RPMI8226 (cell line): ENCODE results near the gene PLCXD1.
A peak's percentile ranks its signal among the peaks of the same experiment; 100 is the strongest.
"Not testable (repeated sequence)": the region's sequence is repeated elsewhere in the genome, so short reads cannot be mapped to it uniquely, and the experiment has no call there.

Experiments used
- DNase-seq: peaks from one replicate; pipeline ENCODE4 v3.0.0-alpha.2; 2015

Gene PLCXD1

DNA sequence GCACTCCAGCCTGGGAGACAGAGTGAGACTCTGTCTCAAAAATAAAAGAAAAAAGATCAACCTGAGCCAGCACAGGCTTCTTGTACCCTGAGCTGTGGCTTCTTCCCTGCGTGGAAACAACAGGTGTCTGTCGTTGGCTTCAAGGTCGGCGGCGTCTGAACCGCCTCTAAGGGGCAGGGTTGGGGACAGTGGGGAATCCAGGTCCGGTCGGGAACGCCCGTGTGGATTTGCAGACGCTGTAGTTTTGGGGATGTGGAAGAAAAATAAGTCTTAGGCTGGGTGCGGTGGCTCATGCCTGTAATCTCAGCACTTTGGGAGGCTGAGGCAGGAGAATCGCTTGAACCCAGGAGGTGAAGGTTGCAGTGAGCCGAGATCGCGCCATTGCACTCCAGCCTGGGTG is 17.2 kb upstream of the PLCXD1 start:
- DNase-seq: peak; percentile 1

DNA sequence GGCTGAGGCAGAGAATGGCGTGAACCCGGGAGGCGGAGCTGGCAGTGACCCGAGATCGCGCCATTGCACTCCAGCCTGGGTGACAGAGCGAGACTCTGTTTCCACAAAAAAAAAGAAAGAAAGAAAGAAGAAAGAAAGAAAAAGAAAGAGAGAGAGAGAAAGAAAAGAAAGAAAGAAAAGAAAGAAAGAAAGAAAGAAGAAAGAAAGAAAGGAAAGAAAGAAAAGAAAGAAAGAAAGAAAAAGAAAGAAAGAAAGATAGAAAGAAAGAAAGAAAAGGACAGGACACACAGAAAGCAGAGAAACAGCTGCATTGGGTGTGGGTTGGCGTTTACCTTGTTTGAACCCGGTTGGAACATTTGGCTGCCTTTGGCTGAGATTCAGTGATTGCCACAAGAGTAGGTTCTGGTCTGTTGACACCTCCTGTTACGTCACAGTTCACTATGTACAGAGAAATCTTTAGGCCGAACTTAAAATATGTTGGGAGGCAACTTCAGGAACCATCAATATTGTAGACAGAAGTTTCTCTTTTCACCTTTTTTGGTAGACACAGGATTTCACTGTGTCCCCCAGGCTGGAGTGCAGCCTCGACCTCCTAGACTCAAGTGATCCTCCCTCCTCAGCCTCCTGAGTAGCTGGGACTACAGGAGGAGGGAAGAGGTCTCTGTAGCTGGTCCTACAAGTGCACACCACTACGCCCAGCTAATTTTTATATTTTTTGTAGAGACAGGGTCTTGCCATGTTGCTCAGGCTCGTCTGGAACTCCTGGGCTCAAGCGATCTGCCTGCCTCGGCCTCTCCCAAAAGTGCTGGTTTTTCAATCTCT is 16.3 kb upstream of the PLCXD1 start:
- DNase-seq: peak; percentile 18

DNA sequence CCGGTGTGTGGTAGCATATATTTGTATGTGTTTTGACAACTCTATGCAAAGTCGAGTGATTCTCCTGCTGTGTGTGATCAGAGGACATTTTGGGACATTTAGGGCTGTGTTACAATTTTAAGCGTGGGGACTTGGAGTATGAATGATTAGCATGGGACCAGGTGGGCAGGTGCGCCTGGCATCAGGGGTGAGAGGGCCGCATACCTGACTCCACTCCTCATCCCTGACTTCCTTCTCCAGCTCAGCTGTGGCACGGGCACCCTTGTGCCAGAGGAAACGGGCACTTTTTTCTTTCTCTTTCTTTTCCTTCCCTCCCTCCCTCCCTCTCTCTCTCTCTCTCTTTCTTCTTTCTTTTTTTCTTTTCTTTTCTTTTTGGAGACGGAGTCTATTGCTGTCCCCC is 15.7 kb upstream of the PLCXD1 start:
- peak; percentile 1 for DNase-seq

DNA sequence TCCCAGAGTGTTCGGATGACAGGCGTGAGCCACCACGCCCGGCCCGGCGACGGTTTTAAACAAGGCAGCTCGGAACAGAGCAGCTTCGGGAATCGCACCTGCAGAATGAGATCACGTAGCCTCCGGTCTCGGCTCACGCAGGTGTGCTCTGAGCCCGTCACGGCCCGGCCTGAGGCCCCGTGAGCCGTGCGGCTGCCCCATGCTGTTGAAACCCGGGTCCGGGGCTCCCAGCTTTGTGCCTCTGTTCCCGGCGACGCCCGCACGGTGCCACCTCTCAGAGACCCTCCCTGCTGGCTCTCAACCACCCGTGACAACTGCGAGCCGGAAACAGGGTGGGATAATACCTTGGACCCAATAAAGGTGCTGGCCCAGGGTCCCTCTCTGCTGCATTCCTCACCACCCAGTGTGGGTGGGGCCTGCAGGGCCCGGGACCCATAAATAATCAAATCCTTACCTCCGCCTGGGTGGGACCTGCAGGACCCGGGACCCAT is 13.4 kb upstream of the PLCXD1 start:
- peak; percentile 1 for DNase-seq

DNA sequence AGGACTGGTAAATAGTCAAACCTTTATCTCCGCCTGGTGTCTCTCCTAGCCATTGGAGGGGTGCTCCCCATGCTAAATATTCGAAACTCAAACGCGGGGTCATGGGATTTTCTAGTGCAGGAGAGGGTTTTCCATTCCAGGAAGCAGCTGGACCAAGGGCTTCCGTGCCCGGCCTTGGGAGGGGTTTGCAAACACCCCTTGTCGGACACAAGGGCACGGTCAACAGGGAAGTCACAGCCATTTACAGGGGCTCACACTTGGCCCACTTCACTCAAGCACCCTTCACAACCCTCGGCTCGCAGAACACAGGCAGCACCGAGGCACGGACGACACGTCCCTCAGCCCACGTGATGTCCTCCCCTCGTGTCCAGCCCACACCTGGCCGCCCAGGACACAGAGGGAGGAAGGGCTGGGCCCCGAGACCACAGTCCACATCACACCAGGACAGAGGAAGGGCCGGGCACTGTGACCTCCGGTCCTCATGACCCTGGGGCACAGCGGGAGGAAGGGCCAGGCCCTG is 10.3 kb upstream of the PLCXD1 start:
- no peak for DNase-seq

DNA sequence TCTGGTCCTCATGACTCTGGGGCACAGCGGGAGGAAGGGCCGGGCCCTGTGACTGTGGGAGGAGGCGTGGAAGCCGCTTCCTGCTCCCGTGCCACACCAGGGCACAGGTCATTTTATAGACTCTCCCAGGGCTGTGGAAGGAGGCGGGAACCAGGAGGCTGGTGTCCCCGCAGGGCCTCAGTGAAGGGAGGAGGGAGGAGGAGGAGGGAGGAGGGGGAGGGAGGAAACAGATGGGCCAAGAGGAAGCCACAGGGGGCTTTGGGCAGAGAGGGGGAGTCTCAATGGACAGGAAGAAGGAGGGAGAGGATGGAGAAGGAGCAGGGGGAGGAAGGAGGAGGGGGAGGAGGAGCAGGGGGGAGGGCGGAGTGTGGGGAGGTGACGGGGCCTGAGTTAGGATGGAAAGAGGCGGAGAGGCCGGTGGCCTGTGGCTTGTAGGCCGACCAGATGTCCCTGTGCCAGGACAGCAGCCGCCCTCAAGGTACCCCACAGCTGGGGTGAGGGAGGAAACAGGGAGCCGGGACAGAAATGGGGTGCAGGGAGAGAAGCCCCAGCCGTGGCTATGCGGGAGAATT is 6.2 kb upstream of the PLCXD1 start:
- no peak for DNase-seq

DNA sequence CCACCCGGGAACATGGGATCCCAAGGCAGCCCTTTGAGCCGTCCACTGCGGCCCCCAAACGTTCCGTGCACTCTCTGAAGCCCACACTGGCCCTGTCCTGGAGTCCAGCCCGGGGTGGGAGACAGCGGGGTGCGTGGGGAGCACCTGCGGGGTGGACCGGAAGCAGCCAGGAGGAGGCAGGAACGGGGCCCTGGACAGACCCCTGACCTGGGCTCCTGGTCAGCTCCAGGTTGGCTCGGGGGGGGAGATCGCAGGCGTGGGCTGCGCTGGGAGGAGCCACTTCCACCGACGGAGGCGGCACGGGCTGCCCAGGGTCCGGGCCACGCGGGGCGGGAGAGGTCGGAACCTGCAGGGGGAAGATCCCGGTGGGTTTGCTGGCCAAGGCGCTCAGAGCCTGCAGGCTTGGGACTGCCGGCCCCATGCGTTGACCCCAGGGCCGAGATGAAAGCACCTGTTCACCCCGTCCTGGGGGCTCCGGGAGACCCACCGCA is 5.7 kb upstream of the PLCXD1 start:
- no peak for DNase-seq

DNA sequence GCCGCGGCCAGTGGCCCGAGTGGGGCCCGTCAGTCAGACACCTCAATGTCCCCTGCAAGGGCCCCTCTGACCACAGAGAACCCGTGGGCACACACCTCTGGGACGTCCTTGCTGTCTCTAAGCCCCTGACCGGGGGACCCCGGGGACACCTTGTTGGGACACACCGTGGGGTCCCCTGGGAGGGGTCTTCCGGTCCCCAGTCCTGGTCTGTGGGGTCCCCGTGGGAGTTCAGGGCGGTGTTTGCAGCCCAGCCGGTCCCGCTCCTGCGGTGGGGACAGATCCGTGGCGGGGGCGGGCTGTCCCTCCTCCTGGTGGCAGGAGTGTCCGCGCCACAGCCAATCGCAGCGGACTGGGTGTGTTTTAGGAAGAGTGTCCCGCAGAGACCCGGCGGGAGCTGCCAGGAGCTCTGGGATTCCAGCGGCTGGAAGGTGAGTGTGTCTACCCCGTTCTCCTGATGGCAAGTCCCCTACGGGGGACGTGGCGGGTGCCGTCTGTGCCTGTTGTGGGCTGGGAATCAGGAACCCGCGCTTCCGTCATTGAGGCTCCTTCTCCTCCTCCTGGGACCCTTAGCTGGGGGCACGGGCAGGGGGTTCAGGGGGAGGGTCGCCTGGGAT is 5.1 kb upstream of the PLCXD1 start:
- DNase-seq: peak; percentile 63

DNA sequence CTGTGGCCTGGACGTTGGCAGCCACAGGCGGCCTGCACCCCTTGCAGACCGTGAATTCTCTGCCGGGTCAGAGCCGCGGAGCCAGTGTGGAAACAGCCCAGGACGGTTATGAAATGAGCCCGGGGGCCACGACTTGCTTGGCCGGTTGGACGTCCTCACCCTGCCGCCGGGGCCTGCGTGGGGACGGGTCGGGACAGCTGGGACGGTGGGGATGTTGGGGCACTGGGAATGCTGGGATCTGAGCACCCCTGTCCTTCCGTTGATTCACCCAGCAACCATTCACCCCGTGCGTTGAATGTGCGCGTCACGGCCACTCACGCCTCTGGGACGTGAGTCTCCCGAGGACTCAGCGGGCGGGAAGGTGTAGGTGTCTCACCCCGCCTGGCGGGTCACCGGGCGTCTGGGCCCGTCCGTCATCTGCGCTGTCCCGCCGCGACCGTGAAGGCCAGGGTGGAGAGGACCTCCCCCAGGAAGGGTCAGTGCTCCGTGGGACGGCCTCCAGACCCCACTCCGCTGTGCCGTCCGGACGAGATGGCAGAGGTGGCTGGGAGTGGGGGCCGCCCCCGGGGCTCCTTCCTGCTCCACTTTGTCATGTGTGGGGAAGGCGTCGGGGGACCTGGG is 4.5 kb upstream of the PLCXD1 start:
- peak; percentile 27 for DNase-seq

DNA sequence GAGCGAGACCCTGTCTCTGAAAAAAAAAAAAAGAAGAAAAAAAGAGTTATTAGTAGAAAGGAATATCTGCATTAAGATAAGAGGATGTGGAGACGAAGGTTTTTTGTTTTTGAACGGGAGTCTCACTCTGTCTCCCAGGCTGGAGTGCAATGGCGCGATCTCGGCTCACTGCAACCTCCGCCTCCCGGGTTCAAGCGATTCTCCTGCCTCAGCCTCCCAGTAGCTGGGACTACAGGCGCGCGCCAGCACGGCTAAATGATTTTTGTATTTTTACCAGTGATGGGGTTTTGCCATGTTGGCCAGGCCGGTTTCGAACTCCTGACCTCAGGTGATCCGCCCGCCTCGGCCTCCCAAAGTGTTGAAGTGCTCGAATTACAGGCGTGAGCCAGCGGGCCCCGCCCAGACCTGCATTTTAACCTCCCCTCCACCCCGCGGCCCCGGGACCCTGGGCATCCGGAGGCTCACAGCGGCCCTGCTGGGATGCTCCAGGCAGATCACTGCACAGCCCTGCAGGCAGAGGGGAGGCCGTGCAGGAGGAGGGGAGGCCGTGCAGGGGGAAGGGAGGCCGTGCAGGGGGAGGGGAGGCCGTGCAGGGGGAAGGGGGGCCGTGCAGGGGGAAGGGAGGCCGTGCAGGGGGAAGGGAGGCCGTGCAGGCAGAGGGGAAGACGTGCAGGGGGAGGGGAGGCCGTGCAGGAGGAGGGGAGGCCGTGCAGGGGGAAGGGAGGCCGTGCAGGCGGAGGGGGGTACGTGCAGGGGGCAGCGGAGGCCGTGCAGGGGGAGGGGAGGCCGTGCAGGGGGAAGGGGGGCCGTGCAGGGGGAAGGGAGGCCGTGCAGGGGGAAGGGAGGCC is 1.2 kb upstream of the PLCXD1 start:
- not testable (repeated sequence) for DNase-seq

DNA sequence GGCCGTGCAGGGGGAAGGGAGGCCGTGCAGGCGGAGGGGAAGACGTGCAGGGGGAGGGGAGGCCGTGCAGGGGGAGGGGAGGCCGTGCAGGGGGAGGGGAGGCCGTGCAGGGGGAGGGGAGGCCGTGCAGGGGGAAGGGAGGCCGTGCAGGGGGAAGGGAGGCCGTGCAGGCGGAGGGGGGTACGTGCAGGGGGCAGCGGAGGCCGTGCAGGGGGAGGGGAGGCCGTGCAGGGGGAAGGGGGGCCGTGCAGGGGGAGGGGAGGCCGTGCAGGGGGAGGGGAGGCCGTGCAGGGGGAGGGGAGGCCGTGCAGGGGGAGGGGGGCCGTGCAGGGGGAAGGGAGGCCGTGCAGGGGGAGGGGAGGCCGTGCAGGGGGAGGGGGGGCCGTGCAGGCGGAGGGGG is 459 bp upstream of the PLCXD1 start:
- not testable (repeated sequence) for DNase-seq

DNA sequence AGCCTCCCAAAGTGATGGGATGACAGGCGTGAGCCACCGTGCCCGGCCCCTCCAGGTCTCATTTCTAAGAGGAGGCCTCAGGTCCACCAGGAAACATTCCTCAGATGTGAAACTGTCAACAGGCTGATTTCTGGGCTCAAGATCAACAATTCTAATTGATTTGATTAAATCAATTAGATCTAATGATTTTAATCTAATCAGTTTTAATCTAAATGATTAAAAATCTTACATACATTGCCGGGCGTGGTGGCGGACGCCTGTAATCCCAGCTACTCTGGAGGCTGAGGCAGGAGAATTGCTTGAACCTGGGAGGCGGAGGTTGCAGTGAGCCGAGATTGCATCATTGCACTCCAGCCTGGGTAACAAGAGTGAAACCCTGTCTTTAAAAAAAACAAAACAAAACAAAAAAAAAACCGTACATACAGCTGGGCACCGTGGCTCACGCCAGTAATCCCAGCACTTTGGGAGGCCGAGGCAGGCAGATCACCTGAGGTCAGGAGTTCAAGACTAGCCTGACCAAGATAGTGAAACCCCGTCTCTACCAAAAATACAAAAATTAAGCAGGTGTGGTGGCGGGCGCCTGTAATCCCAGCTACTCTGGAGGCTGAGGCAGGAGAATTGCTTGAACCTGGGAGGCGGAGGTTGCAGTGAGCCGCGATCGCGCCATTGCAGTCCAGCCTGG is 960 bp downstream of the PLCXD1 start:
- not testable (repeated sequence) for DNase-seq

DNA sequence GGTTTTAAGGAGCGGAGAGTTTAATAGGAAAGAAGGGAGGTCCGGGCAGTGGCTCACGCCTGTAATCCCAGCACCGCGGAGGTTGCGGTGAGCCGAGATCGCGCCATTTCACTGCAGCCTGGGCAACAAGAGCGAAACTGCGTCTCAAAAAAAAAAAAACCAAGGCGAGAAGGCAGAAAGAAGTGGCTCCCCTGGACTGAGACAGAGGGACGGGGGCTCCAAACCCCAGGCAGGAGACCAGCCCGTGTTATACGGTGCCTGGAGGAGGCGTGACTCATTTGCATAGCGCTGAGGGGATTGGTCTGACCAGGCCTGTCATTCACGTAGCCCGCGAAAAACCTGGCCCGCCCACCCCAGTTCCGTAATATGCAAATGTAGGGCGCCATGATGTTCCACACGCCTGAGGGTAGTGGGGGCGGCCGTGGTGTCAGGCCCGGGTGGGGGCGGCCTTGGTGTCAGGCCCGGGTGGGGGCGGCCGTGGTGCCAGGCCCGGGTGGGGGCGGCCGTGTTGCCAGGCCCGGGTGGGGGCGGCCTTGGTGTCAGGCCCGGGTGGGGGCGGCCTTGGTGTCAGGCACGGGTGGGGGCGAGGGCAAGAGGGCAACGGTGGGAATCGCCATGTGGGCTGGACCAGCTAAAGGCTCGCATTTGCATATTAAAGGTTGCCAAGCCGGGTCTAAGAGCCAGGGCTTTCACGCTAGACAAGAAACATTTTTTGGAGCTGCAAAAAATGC is 2.1 kb downstream of the PLCXD1 start:
- peak; percentile 97 for DNase-seq

DNA sequence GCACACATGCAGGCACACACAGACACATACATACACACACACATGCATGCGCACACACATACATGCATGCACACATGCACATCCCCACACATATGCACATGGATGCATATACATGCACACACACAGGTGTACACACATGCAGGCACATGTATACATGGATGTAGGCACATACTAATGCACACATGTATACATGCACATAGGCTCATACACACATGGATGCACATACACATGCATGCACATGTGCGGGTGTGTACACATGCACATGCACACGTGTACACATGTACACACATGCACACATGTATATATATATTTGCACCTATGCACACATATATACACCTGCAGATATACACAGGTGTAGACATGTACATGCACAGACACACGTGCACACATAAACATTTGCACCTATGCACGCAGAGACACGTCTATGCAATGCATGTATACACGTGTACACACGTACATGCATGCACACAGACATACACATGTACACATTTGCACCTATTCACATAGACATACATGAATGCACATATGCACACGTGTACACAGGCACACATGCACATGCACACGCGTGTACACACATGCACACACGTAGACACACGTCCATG is 4.0 kb downstream of the PLCXD1 start:
- no peak for DNase-seq

DNA sequence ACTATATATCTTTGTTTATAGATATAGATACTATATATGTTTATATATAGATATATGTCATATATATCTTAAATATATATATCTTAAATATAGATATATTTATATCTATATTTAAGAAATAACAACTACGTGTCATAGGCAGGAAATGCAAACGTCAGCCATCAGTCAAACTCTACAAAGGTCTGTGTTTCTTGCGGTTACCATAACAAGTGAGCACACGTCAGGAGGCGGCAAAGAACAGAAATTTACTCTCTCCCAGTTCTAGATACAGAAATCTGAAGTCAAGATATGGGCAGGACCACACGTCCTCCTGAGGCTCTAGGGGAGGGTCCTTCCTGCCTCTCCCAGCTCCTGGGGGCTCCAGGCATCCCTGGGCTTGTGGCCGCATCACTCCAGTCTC is 6.5 kb downstream of the PLCXD1 start:
- no peak for DNase-seq

DNA sequence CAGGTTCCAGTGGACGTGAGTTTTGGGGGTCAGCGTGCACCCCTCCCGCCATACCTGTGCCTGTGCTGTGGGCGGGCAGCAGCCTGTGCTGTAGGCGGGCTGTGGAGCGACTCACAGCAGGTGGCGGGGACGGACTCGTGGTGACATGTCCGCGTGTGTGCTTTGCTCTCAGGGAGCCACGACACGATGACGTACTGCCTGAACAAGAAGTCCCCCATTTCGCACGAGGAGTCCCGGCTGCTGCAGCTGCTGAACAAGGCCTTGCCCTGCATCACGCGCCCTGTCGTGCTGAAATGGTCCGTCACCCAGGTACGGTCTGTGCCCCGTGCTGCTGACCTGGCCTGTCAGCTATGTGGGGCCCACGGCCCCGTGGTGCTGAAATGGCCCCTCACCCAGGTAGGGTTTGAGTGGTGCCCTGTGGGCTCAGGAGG is 7.4 kb downstream of the PLCXD1 start:
- DNase-seq: no peak

DNA sequence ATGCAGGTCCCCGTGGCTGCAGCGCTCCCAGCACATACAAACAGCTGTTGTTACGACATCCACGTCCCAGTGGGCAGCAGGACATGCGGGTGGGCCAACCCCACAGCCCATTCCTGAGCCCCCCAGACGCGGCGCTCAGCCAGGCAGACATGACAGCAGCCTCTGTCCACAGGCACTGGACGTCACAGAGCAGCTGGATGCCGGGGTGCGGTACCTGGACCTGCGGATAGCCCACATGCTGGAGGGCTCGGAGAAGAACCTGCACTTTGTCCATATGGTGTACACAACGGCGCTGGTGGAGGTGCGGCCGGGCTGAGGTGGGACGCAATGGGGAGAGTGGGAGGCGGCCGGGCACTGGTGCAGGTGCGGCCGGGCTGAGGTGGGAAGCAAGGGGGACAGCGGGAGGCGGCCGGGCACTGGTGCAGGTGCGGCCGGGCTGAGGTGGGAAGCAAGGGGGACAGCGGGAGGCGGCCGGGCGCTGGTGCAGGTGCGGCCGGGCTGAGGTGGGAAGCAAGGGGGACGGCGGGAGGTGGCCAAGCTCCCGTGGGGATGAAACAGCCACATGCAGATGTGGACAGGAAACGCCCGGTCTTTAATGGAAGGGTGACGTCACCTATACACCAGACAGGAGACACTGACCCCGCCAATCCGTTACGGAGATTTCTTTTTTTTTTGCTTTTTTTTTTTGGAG is 9.4 kb downstream of the PLCXD1 start:
- no peak for DNase-seq

DNA sequence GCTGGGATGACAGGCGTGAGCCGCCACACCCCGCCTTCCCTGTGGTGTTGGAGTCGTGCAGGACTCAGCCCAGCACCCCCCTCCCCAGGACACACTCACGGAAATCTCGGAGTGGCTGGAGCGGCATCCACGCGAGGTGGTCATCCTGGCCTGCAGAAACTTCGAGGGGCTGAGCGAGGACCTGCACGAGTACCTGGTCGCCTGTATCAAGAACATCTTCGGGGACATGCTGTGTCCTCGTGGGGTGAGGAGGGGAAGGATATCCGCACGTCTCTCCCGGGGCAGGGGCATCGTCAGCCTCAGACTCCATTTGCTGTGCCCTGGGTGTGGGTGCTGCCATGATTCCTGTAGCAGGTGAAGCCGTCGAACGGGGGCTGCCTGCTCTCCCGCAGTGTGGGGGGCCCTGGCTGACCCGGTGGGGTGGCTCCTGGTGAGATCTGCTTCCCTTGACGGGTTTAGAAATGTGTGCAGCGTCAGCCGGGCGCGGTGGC is 10.3 kb downstream of the PLCXD1 start:
- DNase-seq: no peak
